ENCODE results near the gene CSAG2. TPM values are rescaled to one million over a fixed set of nuclear protein-coding genes. Genes with fewer than 3 reads are reported as not detected.
"Not testable (repeated sequence)": the region's sequence is repeated elsewhere in the genome, so short reads cannot be mapped to it uniquely, and the experiment has no call there.

CSAG2 gene
- total RNA-seq, result not detected

DNA sequence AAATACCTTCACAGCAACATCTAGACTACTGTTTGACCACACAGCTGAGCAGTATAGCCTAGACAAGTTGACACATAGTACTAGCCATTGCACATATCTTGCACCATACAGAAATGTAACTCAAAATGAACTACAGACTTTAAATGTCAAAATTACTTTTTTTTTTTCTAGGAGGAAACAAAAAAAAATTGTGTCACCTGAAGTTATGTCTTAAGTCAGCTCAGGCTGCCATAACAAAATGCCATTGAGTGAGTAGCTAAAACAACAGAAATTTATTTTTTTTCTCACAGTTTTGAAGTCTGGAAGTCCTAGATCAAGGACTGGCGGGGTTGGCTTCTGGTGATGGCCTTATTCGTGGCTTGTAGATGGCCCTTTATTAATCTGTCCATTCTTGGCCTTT, at the start of gene CSAG2:
CSAG2 (minus strand) TSS at position 101 of the 400 bp plus-strand sequence. CDS start 161 bp downstream, outside the sequence.
- H3K27ac ChIP-seq; DNase-seq; H3K36me3 ChIP-seq; intact Hi-C loops (cut with DNase I); H3K27me3 ChIP-seq; H3K9me3 ChIP-seq; H3K9ac ChIP-seq (ENCODE audit: low read depth in 2 of 2, low read length in 2 of 2); H3K4me1 ChIP-seq; H3K4me3 ChIP-seq: not testable (repeated sequence)

GRCh38 chrX:152754871-152755270, 45.8 kb upstream of the CSAG2 start:
- H3K4me1 ChIP-seq; H3K27me3 ChIP-seq; intact Hi-C loops (cut with DNase I); H3K9me3 ChIP-seq; H3K27ac ChIP-seq; H3K4me3 ChIP-seq; H3K36me3 ChIP-seq; DNase-seq; H3K9ac ChIP-seq (ENCODE audit: low read depth in 2 of 2, low read length in 2 of 2): not testable (repeated sequence)

GRCh38 chrX:152753686-152754650, 44.9 kb upstream of the CSAG2 start, which contains the start of gene MAGEA2:
Gene MAGEA2, minus strand, starts transcription at chrX:152753842. Its CDS starts 2,479 bp downstream, at chrX:152751363.
- H3K9ac ChIP-seq (ENCODE audit: low read depth in 2 of 2, low read length in 2 of 2), result not testable (repeated sequence)

DNA sequence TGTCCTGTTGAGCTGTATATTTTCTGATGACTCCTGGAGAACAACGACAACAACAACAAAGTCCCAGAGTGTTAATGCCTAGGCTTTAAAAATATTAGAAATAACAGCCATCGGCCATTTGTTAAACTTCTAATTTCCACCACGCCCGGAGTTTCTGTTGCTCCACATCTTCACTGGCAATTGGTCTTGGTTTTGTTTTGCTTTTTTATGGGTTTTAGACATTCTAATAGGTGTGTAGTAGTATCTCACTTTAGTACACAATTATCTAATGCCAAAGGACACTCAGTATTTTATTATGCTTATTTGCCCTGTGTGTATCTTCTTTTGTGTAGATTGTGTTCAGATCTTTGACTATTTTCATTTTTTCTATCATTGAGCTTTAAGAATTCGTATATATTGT, 29.5 kb upstream of the CSAG2 start:
- Histone ChIP-seq H3K4me3 (no peak overlapping the region), H3K36me3 (no peaks in the 10 kb centered on the region), H3K27me3 (no peaks in the 10 kb centered on the region), H3K9me3 (no peaks in the 10 kb centered on the region), H3K27ac (no peak overlapping the region), H3K9ac (ENCODE audit: low read depth in 2 of 2, low read length in 2 of 2) (no peak overlapping the region), H3K4me1 (no peaks in the 10 kb centered on the region)
- intact Hi-C loops (cut with DNase I), result no loop called here
- TF ChIP-seq, protein P1, sequence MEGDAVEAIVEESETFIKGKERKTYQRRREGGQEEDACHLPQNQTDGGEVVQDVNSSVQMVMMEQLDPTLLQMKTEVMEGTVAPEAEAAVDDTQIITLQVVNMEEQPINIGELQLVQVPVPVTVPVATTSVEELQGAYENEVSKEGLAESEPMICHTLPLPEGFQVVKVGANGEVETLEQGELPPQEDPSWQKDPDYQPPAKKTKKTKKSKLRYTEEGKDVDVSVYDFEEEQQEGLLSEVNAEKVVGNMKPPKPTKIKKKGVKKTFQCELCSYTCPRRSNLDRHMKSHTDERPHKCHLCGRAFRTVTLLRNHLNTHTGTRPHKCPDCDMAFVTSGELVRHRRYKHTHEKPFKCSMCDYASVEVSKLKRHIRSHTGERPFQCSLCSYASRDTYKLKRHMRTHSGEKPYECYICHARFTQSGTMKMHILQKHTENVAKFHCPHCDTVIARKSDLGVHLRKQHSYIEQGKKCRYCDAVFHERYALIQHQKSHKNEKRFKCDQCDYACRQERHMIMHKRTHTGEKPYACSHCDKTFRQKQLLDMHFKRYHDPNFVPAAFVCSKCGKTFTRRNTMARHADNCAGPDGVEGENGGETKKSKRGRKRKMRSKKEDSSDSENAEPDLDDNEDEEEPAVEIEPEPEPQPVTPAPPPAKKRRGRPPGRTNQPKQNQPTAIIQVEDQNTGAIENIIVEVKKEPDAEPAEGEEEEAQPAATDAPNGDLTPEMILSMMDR (IDR thresholded peaks at IDR 0.05), result no peak
- no peak for DNase-seq

More at GRCh38 chrX:152753686-152754650, 44.9 kb upstream of the CSAG2 start, which contains the start of gene MAGEA2:
- H3K4me3 ChIP-seq; H3K9me3 ChIP-seq; DNase-seq; H3K36me3 ChIP-seq; H3K27ac ChIP-seq; H3K4me1 ChIP-seq; intact Hi-C loops (cut with DNase I); H3K27me3 ChIP-seq: not testable (repeated sequence)

GRCh38 chrX:152736528-152736927, 27.5 kb upstream of the CSAG2 start:
- H3K9me3 ChIP-seq; H3K36me3 ChIP-seq; H3K4me3 ChIP-seq; H3K4me1 ChIP-seq; intact Hi-C loops (cut with DNase I); H3K9ac ChIP-seq (ENCODE audit: low read depth in 2 of 2, low read length in 2 of 2); H3K27ac ChIP-seq; DNase-seq; H3K27me3 ChIP-seq: not testable (repeated sequence)

DNA sequence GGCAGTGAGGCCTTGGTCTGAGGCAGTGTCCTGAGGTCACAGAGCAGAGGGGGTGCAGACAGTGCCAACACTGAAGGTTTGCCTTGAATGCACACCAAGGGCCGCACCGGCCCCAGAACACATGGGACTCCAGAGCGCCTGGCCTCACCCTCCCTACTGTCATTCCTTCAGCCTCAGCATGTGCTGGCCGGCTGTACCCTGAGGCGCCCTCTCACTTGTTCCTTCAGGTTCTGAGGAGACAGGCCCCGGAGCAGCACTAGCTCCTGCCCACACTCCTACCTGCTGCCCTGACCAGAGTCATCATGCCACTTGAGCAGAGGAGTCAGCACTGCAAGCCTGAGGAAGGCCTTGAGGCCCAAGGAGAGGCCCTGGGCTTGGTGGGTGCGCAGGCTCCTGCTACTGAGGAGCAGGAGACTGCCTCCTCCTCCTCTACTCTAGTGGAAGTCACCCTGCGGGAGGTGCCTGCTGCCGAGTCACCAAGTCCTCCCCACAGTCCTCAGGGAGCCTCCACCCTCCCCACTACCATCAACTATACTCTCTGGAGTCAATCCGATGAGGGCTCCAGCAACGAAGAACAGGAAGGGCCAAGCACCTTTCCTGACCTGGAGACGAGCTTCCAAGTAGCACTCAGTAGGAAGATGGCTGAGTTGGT, 26.9 kb upstream of the CSAG2 start:
- H3K9ac ChIP-seq (ENCODE audit: low read depth in 2 of 2, low read length in 2 of 2), result no peak overlapping the region
- H3K27me3 ChIP-seq, result no peaks in the 10 kb centered on the region
- H3K27ac ChIP-seq, result no peak overlapping the region
- TF ChIP-seq, protein P1 (IDR thresholded peaks at IDR 0.05), result no peak
- intact Hi-C loops (cut with DNase I), result no loop called here
- H3K9me3 ChIP-seq, result no peaks in the 10 kb centered on the region
- H3K4me1 ChIP-seq, result no peaks in the 10 kb centered on the region
- no peak overlapping the region for H3K4me3 ChIP-seq
- no peak for DNase-seq
- no peaks in the 10 kb centered on the region for H3K36me3 ChIP-seq

DNA sequence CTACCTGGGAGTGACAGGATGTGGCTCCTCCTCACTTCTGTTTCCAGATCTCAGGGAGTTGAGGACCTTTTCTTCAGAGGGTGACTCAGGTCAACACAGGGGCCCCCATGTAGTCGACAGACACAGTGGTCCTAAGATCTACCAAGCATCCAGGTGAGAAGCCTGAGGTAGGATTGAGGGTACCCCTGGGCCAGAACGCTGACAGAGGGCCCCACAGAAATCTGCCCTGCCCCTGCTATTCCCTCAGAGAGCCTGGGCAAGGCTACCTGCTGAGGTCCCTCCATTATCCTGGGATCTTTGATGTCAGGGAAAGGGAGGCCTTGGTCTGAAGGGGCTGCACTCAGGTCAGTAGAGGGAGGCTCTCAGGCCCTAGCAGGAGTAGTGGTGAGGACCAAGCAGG, 26.0 kb upstream of the CSAG2 start:
- no peaks in the 10 kb centered on the region for H3K9me3 ChIP-seq
- TF ChIP-seq, protein P1 (IDR thresholded peaks at IDR 0.05), result no peak
- H3K4me3 ChIP-seq, result no peak overlapping the region
- no peak overlapping the region for H3K9ac ChIP-seq (ENCODE audit: low read depth in 2 of 2, low read length in 2 of 2)
- no peaks in the 10 kb centered on the region for H3K4me1 ChIP-seq
- no peak overlapping the region for H3K27ac ChIP-seq
- intact Hi-C loops (cut with DNase I), result no loop called here
- H3K36me3 ChIP-seq, result no peaks in the 10 kb centered on the region
- no peaks in the 10 kb centered on the region for H3K27me3 ChIP-seq
- DNase-seq, result no peak

GRCh38 chrX:152734143-152734858, 25.2 kb upstream of the CSAG2 start:
- H3K9ac ChIP-seq (ENCODE audit: low read depth in 2 of 2, low read length in 2 of 2); H3K4me1 ChIP-seq; H3K36me3 ChIP-seq; DNase-seq; H3K4me3 ChIP-seq; H3K27me3 ChIP-seq; H3K27ac ChIP-seq; H3K9me3 ChIP-seq; intact Hi-C loops (cut with DNase I): not testable (repeated sequence)
